Urinary bladder (tissue), 4 donors: ENCODE measurements around the gene SUB1. TPM values are rescaled to one million over a fixed set of nuclear protein-coding genes. Genes with fewer than 3 reads are reported as not detected.
"Not testable (repeated sequence)": the region's sequence is repeated elsewhere in the genome, so short reads cannot be mapped to it uniquely, and the experiment has no call there.

ENCODE experiments used
- DNase-seq: peaks from one replicate; pipeline ENCODE4 v3.0.0-alpha.2; 2015; ENCODE audit errors: extremely low spot score
- H3K27ac ChIP-seq: one replicate; pipeline ENCODE4 v1.5.1; 2013; ENCODE audit warnings: low read depth, mild to moderate bottlenecking, moderate library complexity
- H3K36me3 ChIP-seq: one replicate; pipeline ENCODE4 v1.6.1; 2013; ENCODE audit warnings: mild to moderate bottlenecking, moderate library complexity; ENCODE audit not compliant: insufficient read depth
- H3K4me1 ChIP-seq: one replicate; pipeline ENCODE4 v1.6.1; 2013; ENCODE audit warnings: mild to moderate bottlenecking, moderate library complexity; ENCODE audit not compliant: insufficient read depth
- H3K4me3 ChIP-seq: one replicate; pipeline ENCODE4 v1.5.1; 2013; ENCODE audit warnings: low read depth, low read length
- WGBS: extraction: QIAGEN DNeasy Blood & Tissue Kit; methylation state at CpG from one replicate; pipeline ENCODE4 v1.1.7; 2013; 5-methylcytosine and 5-hydroxymethylcytosine counted together
- polyA plus RNA-seq: library from polyadenylated mRNA; stranded (reverse); fragments of 200-250 nt; gene quantifications from one replicate; pipeline ENCODE4 v1.2.3, GENCODE V29; 2013
- total RNA-seq: library from RNA; depleted of rRNA; stranded (reverse); fragments of >200 nt; gene quantifications from one replicate; pipeline ENCODE4 v1.2.3, GENCODE V29; 2014
- donor health status: healthy with polysubstance abuse.
- donor health status: healthy.

The SUB1 gene
- total and polyA plus RNA-seq, 2 donors: 99.9 to 186 TPM

- Histone ChIP-seq H3K4me1 (no peaks in the 10 kb centered on the region), H3K4me3 (no peak overlapping the region), H3K27ac (no peak overlapping the region), H3K36me3 (no peaks in the 10 kb centered on the region)
- WGBS: 96% methylated on average over 10 of the region's 10 CpGs
- no peak for DNase-seq
Observed at GRCh38 chr5:32552936-32553335, 32.4 kb upstream of the SUB1 start.

DNA sequence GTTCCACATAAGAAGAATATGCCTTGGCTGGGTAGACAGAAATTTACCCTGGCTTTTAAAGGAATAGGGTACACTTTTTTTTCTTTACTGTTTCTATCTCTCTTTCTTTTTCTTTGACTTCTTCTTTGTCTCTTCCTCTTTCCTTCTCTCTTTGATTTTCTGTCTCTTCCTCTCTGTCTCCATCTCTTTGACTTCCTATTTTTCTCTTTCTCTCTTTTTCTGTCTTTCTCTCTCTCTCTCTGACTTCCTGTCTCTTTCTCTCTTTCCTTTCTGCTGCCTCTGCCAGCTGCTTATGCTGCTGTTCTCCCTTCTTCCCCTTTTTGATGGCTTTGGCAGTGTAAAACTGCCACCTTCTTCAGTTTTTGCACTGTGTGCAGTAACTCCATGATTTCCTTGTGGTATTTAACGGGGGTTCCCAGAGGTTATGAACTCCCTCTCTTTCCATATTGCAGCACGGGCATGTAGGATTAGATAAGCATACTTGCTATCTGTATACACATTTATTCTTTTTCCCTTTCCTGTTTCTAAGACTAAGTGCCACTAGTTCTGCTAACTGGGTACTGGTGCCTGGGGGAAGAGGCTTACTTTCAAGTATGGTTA, 31.1 kb upstream of the SUB1 start:
- 49% methylated on average over 2 of the region's 2 CpGs for WGBS
- H3K4me1 ChIP-seq, H3K4me3 ChIP-seq, H3K36me3 ChIP-seq, DNase-seq, H3K27ac ChIP-seq: not testable (repeated sequence)

DNA sequence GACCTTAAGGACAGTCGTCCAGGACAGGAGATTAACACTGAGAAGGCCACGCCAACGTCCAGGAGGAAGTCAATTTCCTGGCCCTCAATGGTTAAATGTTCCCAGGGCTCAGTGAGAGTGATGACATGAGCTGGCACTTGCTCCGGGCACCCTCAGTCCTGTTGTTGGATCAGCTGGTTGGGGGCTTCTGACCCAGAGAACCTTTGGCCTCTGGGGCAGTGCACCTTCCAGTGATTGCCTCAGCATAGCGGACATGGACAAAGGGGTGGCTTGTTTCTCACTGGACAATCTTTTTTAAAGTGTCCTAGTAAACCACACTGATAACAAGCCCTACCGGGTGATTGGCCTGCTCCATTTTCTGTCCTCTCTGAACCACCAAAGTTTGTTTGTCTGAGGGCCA, 28.8 kb upstream of the SUB1 start:
- not testable (repeated sequence) for H3K4me1 ChIP-seq, H3K27ac ChIP-seq, DNase-seq, H3K36me3 ChIP-seq, H3K4me3 ChIP-seq
- 77% methylated on average over 6 of the region's 6 CpGs for whole genome bisulfite sequencing

GRCh38 chr5:32559411-32559810, 25.9 kb upstream of the SUB1 start:
- no peaks in the 10 kb centered on the region for H3K4me1 ChIP-seq
- H3K4me3 ChIP-seq: no peak overlapping the region
- DNase-seq: no peak
- H3K36me3 ChIP-seq: no peaks in the 10 kb centered on the region
- no peak overlapping the region for H3K27ac ChIP-seq

DNA sequence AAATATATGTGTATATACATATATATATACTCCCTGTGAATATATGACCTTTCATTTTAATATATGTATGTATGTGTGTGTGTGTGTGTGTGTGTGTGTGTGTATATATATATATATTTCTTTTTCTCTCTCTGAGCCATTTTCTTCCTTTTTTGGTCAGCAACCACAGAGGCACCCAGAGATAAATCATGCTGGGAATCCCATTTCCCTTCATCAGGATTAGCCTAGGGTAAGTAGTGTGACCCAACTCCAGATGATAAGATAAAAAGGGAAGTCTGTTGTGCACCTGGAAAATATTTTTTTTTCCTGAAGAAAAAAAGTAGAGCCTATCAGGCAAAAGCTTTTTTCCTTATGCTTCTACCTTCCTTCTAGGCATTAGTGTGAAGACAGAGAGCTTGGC, 25.4 kb upstream of the SUB1 start:
- Histone ChIP-seq H3K36me3 (no peaks in the 10 kb centered on the region), H3K4me1 (no peaks in the 10 kb centered on the region), H3K27ac (no peak overlapping the region), H3K4me3 (no peak overlapping the region)
- no peak for DNase-seq

GRCh38 chr5:32562056-32562455, 23.3 kb upstream of the SUB1 start:
- Histone ChIP-seq H3K27ac (no peak overlapping the region), H3K4me3 (no peak overlapping the region), H3K36me3 (no peaks in the 10 kb centered on the region), H3K4me1 (no peaks in the 10 kb centered on the region)
- 86% methylated on average over 2 of the region's 2 CpGs for WGBS
- no peak for DNase-seq

GRCh38 chr5:32562843-32563242, 22.5 kb upstream of the SUB1 start:
- no peak overlapping the region for H3K4me3 ChIP-seq
- no peak for DNase-seq
- no peaks in the 10 kb centered on the region for H3K36me3 ChIP-seq
- no peak overlapping the region for H3K27ac ChIP-seq
- no peaks in the 10 kb centered on the region for H3K4me1 ChIP-seq

DNA sequence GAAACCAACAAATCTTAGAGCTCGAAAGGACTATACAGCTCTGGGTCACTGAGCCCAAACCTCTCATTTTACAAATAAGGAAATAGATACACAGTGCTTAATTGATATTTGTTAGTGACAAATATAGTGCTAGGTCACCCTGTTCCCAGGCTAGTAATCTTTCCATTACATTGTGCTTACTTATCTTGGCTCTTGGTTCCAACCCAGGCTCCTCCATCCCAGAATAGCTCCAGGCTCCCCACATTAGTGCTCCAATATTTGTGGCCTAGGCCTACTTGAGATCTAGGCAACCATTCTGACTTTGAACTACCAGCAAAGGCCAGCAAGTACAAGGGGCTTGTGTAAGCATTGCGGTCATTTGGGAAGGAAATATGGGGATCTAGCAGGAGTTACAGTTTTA, 21.7 kb upstream of the SUB1 start:
- 96% methylated on average over 2 of the region's 2 CpGs for WGBS
- Histone ChIP-seq H3K4me3 (no peak overlapping the region), H3K36me3 (no peaks in the 10 kb centered on the region), H3K27ac (no peak overlapping the region), H3K4me1 (no peaks in the 10 kb centered on the region)
- no peak for DNase-seq

DNA sequence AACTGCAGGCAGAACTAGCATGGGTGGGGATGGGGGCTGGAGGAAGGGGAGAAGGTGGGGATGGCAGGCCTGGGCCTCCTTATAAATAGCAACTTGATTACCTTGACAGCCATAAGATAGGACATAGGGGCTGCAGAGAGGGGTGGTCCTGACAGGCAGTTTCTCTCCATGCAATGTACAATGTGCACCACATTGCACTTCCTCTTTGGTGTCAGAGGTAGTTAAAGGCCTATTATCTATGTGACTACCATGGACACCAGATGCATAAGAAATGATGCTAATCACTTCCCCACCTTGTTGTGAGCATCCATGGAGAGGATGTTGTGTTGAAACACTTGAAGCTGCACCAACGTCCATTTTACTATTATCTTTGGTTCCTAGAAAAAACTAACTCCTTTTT, 20.2 kb upstream of the SUB1 start:
- Histone ChIP-seq H3K4me3 (no peak overlapping the region), H3K4me1 (peaks cover 2% of the 10 kb centered on the region), H3K27ac (no peak overlapping the region), H3K36me3 (no peaks in the 10 kb centered on the region)
- 60% methylated on average over 1 of the region's 1 CpG for whole genome bisulfite sequencing
- DNase-seq: no peak

DNA sequence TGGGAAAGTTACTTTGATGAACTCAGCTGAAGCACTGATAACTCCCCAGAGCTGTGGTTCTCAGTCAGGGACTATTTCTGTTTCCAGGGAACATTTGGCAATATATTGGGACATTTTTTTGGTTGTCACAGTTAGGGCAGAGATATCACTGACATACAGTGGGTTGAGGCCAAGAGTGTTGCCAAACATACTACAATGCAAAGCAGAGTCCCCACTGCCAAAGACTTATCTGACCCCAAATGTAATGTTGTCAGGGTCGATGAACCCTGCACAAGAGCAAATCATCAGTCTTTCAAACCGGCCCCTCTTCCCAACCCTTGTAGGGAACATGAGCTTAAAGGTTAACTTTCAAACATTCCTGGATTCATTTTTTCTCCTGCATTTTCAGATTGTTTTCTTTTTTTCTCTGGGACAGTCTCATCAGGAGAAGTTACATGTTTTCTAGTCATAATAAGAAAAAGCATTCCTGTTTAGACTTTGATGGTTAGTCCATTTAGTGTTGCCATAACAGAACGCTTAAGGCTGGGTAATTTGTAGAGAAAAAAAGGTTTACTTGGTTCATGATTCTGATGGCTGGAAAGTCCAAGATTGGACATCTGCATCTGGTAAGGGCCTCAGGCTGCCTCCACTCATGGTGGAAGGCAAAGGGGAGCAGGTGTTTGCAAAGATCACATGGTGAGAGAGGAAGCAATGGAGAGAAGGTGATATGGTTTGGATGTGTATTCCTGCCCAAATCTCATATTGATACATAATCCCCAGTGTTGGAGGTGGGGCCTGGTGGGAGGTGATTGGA, 18.8 kb upstream of the SUB1 start:
- Histone ChIP-seq H3K27ac (no peak overlapping the region), H3K36me3 (no peaks in the 10 kb centered on the region), H3K4me1 (peaks cover 2% of the 10 kb centered on the region), H3K4me3 (no peak overlapping the region)
- DNase-seq: no peak
- WGBS: 93% methylated on average over 3 of the region's 3 CpGs

GRCh38 chr5:32571128-32571527, 14.2 kb upstream of the SUB1 start:
- H3K36me3 ChIP-seq: no peaks in the 10 kb centered on the region
- WGBS: 72% methylated on average over 1 of the region's 1 CpG
- no peak for DNase-seq
- no peak overlapping the region for H3K4me3 ChIP-seq
- peaks cover 2% of the 10 kb centered on the region for H3K4me1 ChIP-seq
- H3K27ac ChIP-seq: no peak overlapping the region

GRCh38 chr5:32572778-32573480, 12.4 kb upstream of the SUB1 start:
- Histone ChIP-seq H3K4me1 (peaks cover 2% of the 10 kb centered on the region), H3K36me3 (no peaks in the 10 kb centered on the region), H3K4me3 (no peak overlapping the region), H3K27ac (no peak overlapping the region)
- no peak for DNase-seq
- WGBS: 77% methylated on average over 8 of the region's 8 CpGs

DNA sequence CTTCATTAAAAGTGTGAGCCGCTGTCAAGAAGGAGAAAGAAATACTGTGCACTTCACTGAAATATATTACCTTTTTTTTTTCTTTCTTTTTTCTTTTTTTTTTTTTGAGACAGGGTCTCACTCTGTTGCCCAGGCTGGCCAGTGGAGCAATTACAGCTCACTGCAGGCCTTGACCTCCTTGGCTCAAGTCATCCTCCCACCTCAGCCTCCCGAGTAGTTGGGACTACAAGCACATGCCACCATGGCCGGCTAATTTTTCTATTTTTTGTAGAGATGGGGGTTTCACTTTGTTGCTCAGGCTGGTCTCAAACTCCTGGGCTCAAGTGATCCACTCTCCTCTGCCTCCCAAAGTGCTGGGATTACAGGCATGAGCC, 11.9 kb upstream of the SUB1 start:
- not testable (repeated sequence) for H3K4me1 ChIP-seq, H3K4me3 ChIP-seq, H3K36me3 ChIP-seq, DNase-seq, H3K27ac ChIP-seq
- 93% methylated on average over 3 of the region's 3 CpGs for WGBS

DNA sequence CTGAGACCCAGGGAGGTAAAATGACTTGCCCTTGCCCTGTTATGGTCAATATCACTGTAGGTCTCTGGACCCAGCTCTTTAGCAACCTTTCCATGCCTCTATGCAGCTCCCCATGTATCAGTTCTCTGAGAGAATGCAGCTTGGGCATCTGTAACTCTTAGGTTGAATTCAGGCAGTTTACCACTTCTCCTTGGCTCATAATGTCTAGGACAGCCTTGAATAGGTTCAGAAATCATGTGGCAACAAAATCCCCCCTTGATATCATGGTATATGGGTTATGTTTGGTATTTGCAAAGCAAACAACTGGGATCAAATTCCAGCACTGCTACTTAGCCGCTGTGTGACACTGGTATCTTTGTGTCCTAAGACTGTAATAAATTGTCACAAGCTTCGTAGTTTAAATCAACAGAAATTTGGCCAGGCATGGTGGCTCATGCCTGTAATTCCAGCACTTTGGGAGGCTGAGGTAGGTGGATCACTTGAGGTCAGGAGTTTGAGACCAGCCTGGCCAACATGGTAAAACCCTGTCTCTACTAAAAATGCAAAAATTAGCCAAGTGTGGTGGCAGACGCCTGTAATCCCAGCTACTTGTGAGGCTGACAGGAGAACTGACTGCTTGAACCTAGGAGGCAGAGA, 10.7 kb upstream of the SUB1 start:
- H3K36me3 ChIP-seq: no peaks in the 10 kb centered on the region
- 68% methylated on average over 3 of the region's 3 CpGs for WGBS
- no peak overlapping the region for H3K4me3 ChIP-seq
- no peak for DNase-seq
- H3K4me1 ChIP-seq: no peaks in the 10 kb centered on the region
- no peak overlapping the region for H3K27ac ChIP-seq
